Middle frontal gyrus (tissue), 1 donor: ENCODE results near the gene LIN28B.
"Not testable (repeated sequence)": the region's sequence is repeated elsewhere in the genome, so short reads cannot be mapped to it uniquely, and the experiment has no call there.

Experiments
- DNase-seq: peaks from one replicate; pipeline ENCODE4 v3.0.0-alpha.2; 2015; ENCODE audit warnings: low spot score; ENCODE audit errors: extremely low spot score

The LIN28B gene

DNA sequence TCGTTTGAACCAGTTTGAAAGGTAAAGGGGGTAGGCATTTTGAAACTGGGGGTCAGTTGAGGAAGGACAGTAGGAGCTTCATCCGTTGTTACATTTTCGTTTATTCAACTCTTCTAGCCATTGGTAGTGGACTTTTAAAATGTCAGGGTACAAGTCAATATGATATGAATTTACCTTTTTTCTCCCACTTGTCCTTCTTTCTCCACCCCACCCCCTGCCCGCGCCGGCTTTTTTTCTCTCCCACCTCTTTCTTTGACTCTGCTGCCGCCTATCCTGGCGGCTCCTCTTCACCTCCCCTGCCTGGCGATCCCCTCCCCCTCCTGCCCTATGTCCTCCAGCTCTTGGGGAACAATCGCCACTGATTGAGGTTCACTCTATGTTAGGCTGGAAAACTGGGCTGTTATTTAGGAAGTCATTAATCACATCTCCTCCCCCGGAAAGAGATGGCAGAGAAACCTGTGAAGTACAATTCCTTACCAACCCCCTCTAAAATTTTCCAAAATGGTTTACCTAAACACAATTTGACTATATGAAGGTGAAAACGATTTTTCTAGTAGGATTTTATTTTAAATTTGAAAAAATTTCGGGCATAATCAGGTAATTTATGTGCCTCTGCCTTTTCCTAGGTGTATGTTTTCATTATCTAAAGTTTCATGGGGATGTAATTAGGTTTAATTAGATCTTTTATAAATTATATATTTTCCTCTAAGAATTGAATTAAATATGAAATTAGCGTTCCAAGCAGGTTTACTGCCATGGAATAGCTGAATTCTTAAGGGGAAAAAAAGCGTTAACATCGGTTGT, 778 bp upstream of the LIN28B start:
- DNase-seq = no peak

DNA sequence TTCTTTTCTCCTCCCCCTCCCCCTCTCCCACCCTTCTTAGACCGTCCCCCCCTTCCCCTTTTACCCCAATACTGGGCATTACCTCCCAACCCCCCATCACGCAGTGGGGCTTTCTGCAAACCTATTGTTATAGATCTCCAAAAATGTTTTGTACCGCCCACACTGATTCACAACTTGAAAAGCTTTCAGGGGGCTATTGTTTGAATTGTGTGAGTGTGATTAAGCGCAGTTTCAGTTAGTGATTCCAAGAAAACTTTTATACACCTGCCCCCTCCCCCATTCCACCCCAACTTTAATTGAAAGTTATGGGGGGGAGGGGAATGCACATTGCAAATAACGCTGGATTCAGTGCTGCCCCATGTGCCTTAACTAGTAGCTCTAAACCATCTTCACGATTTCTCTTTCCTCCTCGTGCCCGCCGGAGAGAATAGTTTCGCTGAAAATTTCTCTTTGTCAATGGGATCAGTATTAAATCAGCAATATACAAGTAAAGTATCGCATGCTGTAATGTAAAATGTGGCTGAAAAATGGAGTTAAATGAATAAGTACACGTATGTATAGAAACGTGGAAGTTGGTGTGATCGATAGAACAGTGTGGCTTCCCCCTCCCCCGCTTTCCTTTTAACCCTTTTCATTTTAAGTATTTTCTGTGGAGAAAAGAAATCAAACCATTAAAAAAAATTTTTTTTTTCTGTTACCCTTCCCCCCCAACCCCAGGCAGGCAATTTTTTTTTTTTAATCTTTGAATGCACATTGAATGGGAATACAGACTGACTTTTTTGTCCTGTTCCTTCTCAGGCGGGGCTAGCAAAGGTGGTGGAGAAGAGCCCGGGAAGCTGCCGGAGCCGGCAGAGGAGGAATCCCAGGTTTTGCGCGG, 632 bp downstream of the LIN28B start:
- DNase-seq = no peak

DNA sequence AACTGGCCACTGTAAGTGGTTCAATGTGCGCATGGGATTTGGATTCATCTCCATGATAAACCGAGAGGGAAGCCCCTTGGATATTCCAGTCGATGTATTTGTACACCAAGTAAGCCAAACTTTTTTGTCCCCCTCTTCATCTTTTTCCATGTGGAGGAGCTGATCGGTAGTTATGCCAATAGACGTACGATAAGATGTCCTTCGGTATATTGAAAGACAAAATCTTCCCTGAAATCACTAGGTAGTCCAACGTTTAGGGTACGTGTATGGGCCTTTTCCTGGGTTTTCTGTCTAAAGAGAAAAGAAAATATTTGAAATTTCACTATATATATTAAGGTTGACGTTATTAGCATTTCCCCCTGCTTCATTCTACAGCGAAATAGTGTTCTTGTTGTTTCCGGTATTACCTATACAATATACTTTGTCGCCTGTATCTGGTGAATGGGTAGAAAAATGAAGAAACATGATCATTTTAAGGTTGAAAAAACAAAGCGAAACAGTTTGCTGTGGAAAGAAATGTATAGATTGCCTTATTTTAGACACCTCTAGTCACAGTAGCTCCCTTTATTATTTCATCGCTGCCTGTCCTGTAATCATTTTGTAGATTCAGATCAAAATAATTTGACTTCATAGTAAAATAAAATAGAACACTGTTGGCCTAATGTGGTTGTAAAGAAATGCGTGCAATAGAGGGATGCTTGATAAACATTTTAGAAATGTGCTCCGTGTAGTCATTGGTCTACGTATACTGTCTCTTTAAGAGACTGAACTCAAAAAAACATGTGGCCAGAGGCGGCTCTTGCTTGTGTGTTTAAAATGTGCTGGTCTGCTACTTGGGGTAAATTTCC, 1.5 kb downstream of the LIN28B start:
- no peak for DNase-seq

DNA sequence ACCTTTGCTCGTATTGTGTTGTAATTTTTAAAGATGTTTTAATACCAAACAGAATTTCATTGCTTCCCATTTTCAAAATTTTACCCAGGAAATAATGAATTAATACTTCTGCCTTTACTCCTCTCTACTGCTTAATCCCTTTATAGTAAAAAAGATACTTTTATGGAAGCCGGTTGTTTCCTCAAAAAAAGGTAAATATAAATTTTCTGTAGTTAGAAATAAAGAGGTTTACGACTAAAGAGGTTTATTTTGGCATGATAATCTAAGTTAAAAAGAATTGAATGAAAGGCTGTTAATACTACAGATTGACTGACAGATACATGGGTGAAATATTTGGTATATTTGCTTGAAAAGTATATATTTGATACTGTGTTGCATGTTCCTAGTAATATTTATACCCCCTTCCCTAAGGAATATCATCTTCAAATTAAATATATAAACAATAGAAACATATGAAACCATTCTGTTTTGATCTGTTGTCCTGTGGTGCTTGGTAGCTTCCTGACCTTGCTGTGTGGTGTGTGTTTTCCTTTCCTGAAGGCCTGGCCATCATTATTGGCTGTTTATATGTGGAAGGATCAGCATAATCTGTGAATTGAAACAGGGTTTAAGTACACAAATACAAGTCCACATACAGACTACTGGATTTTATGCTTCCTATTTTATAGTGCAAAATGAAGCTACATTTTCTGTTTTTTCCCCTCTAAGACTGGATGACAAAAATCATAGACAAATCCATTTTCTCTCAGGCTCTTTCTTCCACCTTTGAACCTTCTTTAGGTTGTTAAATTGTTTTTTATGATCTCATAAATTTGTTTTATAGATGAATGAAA, 2.3 kb downstream of the LIN28B start:
- no peak for DNase-seq

DNA sequence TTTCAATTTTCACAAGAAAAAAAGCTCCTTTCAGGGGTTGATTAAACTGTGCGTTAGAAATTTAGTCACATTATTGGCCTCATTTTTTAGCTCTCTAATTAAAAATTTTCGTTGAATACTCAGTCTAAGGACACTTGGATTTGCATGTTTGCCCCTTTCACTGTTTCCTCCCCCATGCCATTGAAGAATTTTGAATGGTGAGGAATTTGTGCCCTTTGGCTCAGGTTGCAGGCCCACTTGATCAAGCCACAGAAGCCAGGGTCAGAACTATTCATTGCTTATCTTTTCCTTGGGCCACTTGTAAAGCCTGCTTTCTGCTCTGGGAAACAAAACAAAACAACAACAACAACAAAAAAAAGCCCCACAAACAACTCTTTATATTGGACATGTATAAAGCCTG, 12.2 kb downstream of the LIN28B start:
- no peak for DNase-seq

DNA sequence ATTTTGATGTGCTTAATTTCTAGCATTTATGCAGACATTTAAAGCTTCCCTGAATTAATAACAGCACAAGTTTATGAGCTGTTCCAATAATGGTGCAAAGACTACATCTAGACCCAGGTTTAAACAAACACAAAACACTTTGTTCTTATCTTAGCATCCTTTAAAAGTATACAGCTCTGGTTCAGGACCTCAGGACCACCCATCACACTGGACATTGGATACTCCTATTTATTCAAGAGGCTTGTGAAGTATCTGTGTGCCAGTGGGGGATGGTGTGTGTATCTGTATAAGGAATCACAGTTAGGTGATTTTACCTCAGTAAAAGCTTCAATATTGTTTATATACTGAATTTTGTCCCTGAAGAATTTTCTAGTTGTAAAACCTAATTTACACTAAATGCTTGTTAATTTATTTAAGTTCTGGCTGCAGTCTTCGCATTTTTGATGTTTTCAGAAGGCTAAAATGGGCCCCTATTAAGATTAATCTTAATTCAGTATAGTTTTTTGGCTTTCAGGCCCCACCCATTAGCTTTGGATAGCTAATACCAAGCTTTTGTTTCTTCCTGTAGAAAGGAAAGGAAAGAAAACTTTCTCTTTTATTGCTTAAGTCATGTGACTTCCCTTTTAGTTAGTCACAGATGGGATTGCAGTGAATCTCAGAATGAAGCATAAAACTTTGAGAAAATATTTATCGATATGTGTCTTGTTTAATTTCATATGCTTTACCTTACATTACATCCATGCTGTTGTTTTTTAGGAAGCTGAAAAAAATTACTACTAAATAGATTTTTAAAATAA, 13.1 kb downstream of the LIN28B start:
- no peak for DNase-seq

DNA sequence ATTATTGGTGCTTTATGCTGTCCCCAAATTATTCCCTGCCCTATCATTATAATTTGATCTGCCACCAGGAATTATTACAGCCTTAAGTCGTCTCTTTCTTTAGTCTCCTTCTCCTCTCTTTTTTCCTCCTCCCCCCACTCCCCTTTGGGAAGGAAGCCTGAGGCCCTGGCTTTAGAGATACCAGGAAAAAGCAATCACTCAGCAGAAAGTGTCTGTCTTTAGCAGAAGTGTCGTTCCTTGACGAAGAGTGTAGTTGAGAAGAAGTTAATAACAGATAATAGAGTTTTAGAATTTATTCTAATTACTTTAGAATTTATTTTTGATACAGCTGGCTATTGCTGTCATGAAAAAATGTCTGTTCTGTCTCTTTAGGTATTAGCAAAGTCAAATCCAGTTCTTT, 16.5 kb downstream of the LIN28B start:
- no peak for DNase-seq

DNA sequence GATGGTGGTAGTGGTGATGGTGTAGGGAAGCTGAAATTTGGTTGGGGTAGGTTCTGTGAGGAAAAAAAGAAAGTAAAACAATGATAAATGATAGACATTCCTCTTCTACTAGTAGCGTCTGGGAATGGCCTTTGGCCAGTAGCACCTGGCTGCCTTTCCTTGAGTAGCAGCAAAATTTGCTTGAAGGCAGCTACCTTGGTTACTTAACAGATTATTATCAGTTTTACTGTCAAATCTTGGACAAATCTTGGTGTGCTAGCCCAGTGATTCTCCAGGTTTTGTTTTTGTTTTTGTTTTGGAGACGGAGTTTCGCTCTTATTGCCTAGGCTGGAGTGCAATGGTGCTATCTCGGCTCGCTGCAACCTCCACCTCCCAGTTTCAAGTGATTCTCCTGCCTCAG, 26.4 kb downstream of the LIN28B start:
- DNase-seq = no peak

DNA sequence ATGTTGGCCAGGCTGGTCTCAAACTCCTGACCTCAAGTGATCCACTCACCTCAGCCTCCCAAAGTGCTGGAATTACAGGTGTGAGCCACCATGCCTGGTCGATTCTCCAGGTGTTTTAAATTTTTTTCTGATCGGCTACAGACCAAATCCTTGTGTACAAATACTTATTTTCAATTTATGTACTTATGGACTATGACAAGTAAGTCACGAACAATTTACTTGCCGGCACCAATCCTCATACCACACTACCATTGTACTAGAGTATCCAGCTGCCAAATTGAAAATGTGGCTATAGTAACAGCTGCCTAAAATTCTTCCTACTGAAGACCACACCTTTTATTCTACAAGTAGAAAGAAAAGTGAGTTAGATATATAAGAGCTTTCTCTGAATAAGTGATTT, 26.9 kb downstream of the LIN28B start:
- no peak for DNase-seq

DNA sequence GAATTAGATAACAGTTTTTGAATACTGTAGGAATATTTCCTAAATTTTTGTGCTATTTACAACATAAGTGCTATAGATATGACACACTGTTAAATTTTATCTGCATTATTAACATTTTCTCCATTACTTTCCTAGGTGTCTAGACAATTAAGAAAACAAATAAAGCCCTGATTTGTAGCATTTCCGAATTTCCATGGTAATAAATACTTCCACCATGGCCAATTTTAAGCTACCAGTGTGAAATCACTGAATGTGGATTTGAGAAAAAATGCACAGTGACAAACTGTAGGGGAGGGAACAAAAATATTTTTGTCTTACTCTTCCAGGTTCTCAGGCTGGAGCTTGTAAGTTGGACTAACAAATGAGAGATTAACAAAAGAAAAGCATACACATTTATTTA, 27.9 kb downstream of the LIN28B start:
- no peak for DNase-seq

DNA sequence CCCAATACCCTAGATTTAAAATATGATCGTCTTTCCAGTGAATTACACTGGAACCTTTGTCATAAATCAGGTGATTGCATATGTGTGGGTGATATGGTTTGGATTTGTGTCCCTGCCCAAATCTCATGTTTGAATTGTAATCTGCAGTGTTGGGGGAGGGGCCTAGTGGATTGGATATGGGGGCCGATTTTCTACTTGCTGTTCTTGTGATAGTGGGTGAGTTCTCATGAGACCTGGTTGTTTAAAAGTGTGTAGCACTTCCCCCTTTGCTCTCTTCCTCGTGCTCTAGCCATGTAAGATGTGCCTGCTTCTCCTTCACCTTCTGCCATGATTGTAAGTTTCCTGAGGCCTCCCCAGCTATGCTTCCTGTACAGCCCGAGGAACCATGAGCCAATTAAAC, 29.0 kb downstream of the LIN28B start:
- DNase-seq = not testable (repeated sequence)

DNA sequence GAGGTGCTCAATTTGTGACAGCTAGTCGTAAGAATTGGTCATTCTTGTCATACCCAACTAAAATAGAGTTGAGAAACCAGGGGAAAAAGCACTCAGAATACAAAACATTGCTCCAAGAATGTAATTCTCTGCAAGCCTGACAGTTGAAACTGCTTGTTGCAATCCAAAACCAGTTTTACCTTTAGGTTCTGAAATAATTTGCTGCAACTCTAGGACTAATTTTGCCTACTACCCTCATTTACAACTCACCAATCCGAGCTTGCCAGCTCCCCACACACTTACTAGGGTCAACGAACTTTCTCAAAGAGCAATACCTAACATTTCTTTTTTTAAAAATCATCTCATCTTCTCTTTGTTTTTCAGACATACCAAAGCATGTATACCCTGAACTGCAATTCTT, 29.7 kb downstream of the LIN28B start:
- no peak for DNase-seq

DNA sequence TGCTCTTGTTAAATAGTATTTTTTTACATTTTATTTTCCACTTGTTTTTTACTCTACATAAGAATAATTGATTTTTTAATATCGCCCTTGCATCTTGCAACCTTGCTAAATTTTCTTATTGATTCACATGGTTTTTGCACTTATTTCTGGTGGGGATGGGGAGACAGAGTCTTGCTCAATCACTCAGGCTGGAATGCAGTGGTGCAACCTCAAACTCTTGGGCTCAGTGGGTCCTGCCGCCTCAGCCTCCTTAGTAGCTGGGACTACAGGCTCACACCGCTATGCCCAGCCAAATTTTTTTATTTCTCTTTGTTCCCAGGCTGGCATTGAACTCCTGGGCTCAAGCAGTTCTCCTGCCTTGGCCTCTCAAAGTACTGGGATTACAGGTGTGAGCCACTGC, 30.3 kb downstream of the LIN28B start:
- DNase-seq = no peak

DNA sequence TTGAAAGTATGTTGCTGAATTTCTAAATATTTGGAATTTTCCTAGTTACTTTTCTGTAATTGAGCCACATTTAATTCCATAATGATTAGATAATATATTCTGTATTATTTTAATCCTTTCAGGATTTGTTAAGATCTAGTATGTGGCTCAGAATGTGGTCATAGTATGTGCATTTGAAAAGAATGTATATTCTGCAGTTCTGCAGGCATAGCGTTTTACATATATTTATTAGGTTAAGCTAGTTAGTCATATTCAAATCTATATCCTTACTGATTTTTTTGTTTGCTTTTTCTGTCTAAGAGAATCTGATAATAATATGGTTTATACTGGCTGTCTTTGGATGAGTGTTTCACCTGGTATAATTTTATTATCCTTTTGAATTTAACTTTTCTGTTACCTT, 33.2 kb downstream of the LIN28B start:
- no peak for DNase-seq

DNA sequence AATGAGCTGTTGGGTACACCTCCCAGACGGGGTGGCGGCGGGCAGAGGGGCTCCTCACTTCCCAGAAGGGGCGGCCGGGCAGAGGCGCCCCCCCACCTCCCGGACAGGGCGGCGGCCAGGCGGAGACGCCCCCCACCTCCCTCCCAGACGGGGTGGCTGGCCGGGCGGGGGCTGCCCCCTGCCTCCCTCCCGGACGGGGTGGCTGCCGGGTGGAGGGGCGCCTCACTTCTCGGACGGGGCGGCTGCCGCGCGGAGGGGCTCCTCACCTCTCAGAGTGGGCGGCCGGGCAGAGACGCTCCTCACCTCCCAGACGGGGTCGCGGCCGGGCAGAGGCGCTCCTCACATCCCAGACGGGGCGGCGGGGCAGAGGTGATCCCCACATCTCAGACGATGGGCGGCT, 34.2 kb downstream of the LIN28B start:
- not testable (repeated sequence) for DNase-seq

DNA sequence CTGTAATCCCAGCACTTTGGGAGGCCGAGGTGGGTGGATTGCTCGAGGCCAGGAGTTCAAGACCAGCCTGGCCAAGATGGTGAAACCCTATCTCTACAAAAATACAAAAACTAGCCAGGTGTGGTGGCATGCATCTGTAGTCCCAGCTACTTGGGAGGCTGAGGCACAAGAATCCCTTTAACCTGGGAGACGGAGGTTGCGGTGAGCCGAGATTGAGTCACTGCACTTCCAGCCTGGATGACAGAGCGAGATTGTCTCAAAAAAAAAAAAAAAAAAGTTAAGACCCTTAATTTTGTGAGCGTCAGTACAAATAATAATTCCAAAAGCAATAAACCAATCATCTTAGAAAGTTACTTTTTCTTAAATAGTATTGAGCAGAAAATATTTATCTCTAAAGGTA, 36.7 kb downstream of the LIN28B start:
- DNase-seq = not testable (repeated sequence)

DNA sequence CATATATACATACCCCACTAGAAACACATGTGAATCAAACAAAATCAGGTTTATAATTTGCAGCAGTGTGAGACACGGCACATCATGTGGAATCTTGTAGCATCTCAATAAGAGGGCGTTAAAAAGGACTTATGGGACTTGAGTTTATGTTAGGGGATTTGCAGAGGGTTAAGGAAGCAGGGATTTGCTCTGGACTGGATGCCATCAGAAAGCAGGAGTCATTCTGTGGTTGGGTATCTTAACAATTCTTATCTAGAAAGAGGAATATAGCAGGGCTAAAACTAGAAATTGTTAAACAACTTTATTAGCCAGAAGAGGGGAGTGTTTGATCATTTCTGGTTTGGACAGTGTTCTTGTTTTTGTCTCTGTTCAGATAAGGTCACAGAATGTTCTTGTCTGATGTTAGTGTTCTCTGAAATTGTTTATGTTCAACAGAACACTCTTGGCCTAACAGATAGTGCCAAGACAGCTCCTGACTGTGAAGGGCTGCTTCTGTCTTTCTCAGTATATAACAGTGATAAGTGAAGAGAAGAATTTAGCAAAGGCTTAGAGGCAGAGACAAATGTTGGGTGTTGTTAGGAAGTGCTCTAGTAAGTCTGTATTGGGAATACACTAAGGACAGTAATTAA, 39.2 kb downstream of the LIN28B start:
- no peak for DNase-seq

DNA sequence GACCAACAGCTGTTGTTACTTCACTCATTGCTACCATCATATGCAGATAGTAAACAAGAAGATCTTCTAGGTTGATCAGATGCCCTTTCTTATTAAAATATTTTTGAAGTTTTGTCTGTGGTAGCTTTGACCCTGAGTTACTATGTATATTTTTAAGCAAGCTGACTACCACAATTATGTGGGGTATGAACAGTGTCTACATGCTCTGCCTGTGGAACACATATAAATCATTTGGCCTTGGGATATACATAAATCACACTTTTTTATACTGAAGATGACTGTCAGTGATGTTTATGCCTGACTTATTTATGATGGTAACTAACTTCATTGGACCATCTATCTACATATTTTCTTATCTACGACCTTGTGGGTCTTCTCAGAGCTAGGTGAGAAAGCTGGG, 44.2 kb downstream of the LIN28B start:
- DNase-seq = no peak

DNA sequence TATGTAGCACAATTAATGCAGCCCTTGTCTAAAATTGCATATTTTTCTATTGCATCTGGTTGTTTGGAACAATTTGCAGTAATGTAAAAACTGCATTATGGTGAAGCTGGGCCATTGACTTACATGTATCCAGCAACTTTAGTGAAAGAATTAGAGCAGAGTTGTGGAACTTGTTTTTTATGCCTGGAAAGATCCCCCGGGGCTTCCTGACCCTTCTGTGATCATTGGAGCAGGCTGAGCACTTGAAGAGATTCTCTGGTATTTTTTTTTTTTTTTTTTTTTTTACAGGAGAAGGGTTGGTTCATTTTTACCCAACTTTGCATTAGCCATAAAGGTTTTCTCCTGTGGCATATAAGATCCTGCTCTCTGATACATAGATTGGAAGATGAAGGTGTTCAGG, 45.0 kb downstream of the LIN28B start:
- no peak for DNase-seq

DNA sequence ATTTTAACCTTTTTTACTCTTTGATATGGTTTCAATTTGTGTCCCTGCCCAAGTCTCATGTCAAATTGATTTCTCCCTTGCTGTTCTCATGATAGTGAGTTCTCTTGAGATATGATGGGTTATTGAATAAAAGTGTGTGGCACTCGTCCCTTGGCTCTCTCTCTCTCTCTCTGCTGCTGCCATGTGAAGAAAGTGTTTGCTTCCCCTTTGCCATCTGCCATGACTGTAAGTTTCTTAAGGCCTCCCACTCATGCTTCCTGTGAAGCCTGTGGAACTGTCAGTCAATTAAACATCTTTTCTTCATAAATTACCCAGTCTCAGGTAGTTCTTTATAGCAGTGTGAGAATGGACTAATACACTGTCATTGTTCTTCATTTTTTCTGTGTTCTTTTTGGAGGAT, 48.5 kb downstream of the LIN28B start:
- no peak for DNase-seq
